Fibroblast of skin of right quadriceps (primary cell): ENCODE results near the gene ULBP3.
"Not testable (repeated sequence)": the region's sequence is repeated elsewhere in the genome, so short reads cannot be mapped to it uniquely, and the experiment has no call there.

Source experiments
- DNase-seq: peaks from one replicate; pipeline ENCODE4 v3.0.0-alpha.2; 2013

Gene ULBP3

GRCh38 chr6:150014623-150015280 lies 54.2 kb downstream of the ULBP3 start:
- DNase-seq = not testable (repeated sequence)

- not testable (repeated sequence) for DNase-seq
Observed at GRCh38 chr6:150013785-150014622, 54.9 kb downstream of the ULBP3 start.

- DNase-seq = not testable (repeated sequence)
Observed at GRCh38 chr6:150012846-150013784, 55.8 kb downstream of the ULBP3 start.
